H1 (cell line): Measurements from ENCODE around the gene VASH1. TPM values are rescaled to one million over a fixed set of nuclear protein-coding genes. Genes with fewer than 3 reads are reported as not detected.
A peak's percentile ranks its signal among the peaks of the same experiment; 100 is the strongest.

Experiments used
- CTCF ChIA-PET: fragments of 300-600 bp; sonication (Branson Sonifier 250); formaldehyde crosslinking; loops from one replicate; lab custom pipeline; 2021; ENCODE audit not compliant: partially characterized antibody; lab: Charles Lee
- POLR2A ChIA-PET: fragments of 300-600 bp; sonication (Branson Sonifier 250); formaldehyde crosslinking; loops from one replicate; lab custom pipeline; 2021; ENCODE audit warnings: inconsistent platforms; ENCODE audit not compliant: partially characterized antibody; lab: Charles Lee
- DNase-seq, 2 experiments: peaks; one replicate each; pipeline versions ENCODE4 v3.0.0 to v3.0.0-alpha.2; 2010 to 2022; ENCODE audit warnings: low spot score in 2 of 2, low read depth in 1 of 2, mixed read lengths in 1 of 2
- FAIRE-seq: peaks from 2 replicates; lab custom pipeline; 2011; peaks lifted over from hg19 to GRCh38; lab: Jason Lieb, UNC
- H2AFZ ChIP-seq: 2 replicates; pipeline ENCODE4 v1.8.1; 2012; ENCODE audit warnings: low read length, inconsistent platforms
- H2AK5ac ChIP-seq: 2 replicates; pipeline ENCODE4 v1.6.1; 2013; ENCODE audit warnings: low read depth, low read length
- H2BK120ac ChIP-seq: replicated peaks from 2 replicates; pipeline ENCODE3; 2013; ENCODE audit warnings: low read depth, low read length, inconsistent platforms
- H2BK12ac ChIP-seq: 2 replicates; pipeline ENCODE4 v1.6.1; 2013; ENCODE audit warnings: low read depth, low read length
- H2BK15ac ChIP-seq: 2 replicates; pipeline ENCODE4 v1.6.1; 2013; ENCODE audit warnings: low read length
- H2BK20ac ChIP-seq: 2 replicates; pipeline ENCODE4 v1.6.1; 2013; ENCODE audit warnings: low read length
- H2BK5ac ChIP-seq: 2 replicates; pipeline ENCODE4 v1.6.1; 2013; ENCODE audit warnings: low read depth, low read length
- H3K14ac ChIP-seq: 2 replicates; pipeline ENCODE4 v1.6.1; 2013; ENCODE audit warnings: inconsistent platforms; ENCODE audit not compliant: insufficient read length
- H3K18ac ChIP-seq: 2 replicates; pipeline ENCODE4 v1.6.1; 2013; ENCODE audit warnings: low read length; ENCODE audit errors: extremely low read depth
- H3K23ac ChIP-seq: 2 replicates; pipeline ENCODE4 v1.6.1; 2013; ENCODE audit warnings: inconsistent platforms; ENCODE audit not compliant: insufficient read length
- H3K23me2 ChIP-seq: 2 replicates; pipeline ENCODE4 v1.6.1; 2013; ENCODE audit warnings: low read depth, low read length
- H3K27ac ChIP-seq: 2 replicates; pipeline ENCODE4 v1.6.1; 2011; ENCODE audit warnings: low read depth, low read length, inconsistent platforms
- H3K27me3 ChIP-seq, 4 experiments: replicated peaks in 1 of 4; 1 replicate in 1 of 4; 2 replicates in 3 of 4; pipeline versions ENCODE4 v1.6.1 to v1.8.1; 2011 to 2013; ENCODE audit warnings: low read length in 3 of 4, mild to moderate bottlenecking in 3 of 4, inconsistent platforms in 2 of 4, mixed read lengths in 2 of 4, moderate library complexity in 1 of 4; ENCODE audit not compliant: control insufficient read depth in 3 of 4, insufficient read depth in 3 of 4; ENCODE audit errors: extremely low read depth in 1 of 4
- H3K36me3 ChIP-seq, 4 experiments: 2 replicates each; pipeline versions ENCODE4 v1.6.1 to v1.8.1; 2011 to 2013; ENCODE audit warnings: mild to moderate bottlenecking in 4 of 4, low read length in 3 of 4, moderate library complexity in 2 of 4, control low read depth in 1 of 4, inconsistent platforms in 1 of 4; ENCODE audit not compliant: insufficient read depth in 4 of 4, control insufficient read depth in 2 of 4
- H3K4ac ChIP-seq: replicated peaks from 2 replicates; pipeline ENCODE3; 2013; ENCODE audit warnings: low read length, low read depth, mixed read lengths, inconsistent platforms; ENCODE audit not compliant: insufficient read length
- H3K4me1 ChIP-seq, 4 experiments: replicated peaks in 1 of 4; 1 replicate in 1 of 4; 2 replicates in 3 of 4; pipeline versions ENCODE4 v1.6.1 to v1.8.1; 2011 to 2013; ENCODE audit warnings: low read length in 3 of 4, inconsistent platforms in 2 of 4, mixed read lengths in 1 of 4; ENCODE audit not compliant: insufficient read depth in 4 of 4, control insufficient read depth in 3 of 4
- H3K4me2 ChIP-seq, 2 experiments: 2 replicates each; pipeline versions ENCODE4 v1.6.1 to v1.8.1; 2011 to 2013; ENCODE audit warnings: low read depth in 2 of 2, low read length in 2 of 2, control low read depth in 1 of 2, inconsistent platforms in 1 of 2, mild to moderate bottlenecking in 1 of 2; ENCODE audit not compliant: insufficient read depth in 1 of 2
- H3K4me3 ChIP-seq, 4 experiments: fragments of 200-600, 300-600 bp in 1 of 4; sonication (generic), shearing (Covaris generic), sonication (Bioruptor Twin) in 1 of 4; 2 replicates each; pipeline versions ENCODE4 v1.5.1 to v1.8.1; 2011 to 2016; ENCODE audit warnings: low read length in 4 of 4, low read depth in 3 of 4, control low read depth in 2 of 4, inconsistent platforms in 2 of 4, mild to moderate bottlenecking in 2 of 4, mixed read lengths in 1 of 4, moderate library complexity in 1 of 4; ENCODE audit not compliant: insufficient read depth in 2 of 4; ENCODE audit errors: extremely low read depth in 1 of 4
- H3K56ac ChIP-seq: replicated peaks from 2 replicates; pipeline ENCODE3; 2013; ENCODE audit warnings: low read depth, mild to moderate bottlenecking, mixed read lengths, low read length, inconsistent platforms; ENCODE audit not compliant: insufficient read length
- H3K79me1 ChIP-seq: 2 replicates; pipeline ENCODE4 v1.6.1; 2013; ENCODE audit warnings: low read depth, low read length, control low read depth
- H3K79me2 ChIP-seq, 2 experiments: 2 replicates each; pipeline versions ENCODE4 v1.6.1 to v1.8.1; 2012 to 2013; ENCODE audit warnings: low read length in 2 of 2, mild to moderate bottlenecking in 2 of 2, inconsistent platforms in 1 of 2; ENCODE audit not compliant: insufficient read depth in 2 of 2, control insufficient read depth in 1 of 2
- H3K9ac ChIP-seq, 4 experiments: replicated peaks in 1 of 4; 1 replicate in 1 of 4; 2 replicates in 3 of 4; pipeline versions ENCODE4 v1.6.1 to v1.8.1; 2011 to 2013; ENCODE audit warnings: low read depth in 3 of 4, low read length in 3 of 4, control low read depth in 2 of 4, mild to moderate bottlenecking in 2 of 4, moderate library complexity in 2 of 4, inconsistent platforms in 1 of 4; ENCODE audit errors: extremely low read depth in 1 of 4
- H3K9me3 ChIP-seq, 2 experiments: 2 replicates each; pipeline versions ENCODE4 v1.6.1 to v1.8.1; 2012 to 2013; ENCODE audit warnings: mild to moderate bottlenecking in 2 of 2, moderate library complexity in 2 of 2, control low read depth in 1 of 2, inconsistent platforms in 1 of 2, low read depth in 1 of 2, low read length in 1 of 2, mixed read lengths in 1 of 2; ENCODE audit not compliant: insufficient read depth in 2 of 2
- H4K20me1 ChIP-seq, 2 experiments: replicated peaks in 1 of 2; 2 replicates each; pipeline versions ENCODE3 to v1.8.1; 2011 to 2013; ENCODE audit warnings: inconsistent platforms in 2 of 2, low read length in 2 of 2, mild to moderate bottlenecking in 1 of 2; ENCODE audit not compliant: insufficient read depth in 2 of 2, control insufficient read depth in 1 of 2
- H4K5ac ChIP-seq: 2 replicates; pipeline ENCODE4 v1.6.1; 2013; ENCODE audit warnings: low read length, low read depth, mixed read lengths, inconsistent platforms; ENCODE audit not compliant: insufficient read length
- H4K8ac ChIP-seq: 2 replicates; pipeline ENCODE4 v1.8.0; 2013; ENCODE audit warnings: mild to moderate bottlenecking, moderate library complexity, low read length, inconsistent platforms; ENCODE audit not compliant: insufficient read depth; ENCODE audit errors: extremely low read depth
- H4K91ac ChIP-seq: replicated peaks from 2 replicates; pipeline ENCODE3; 2013; ENCODE audit warnings: low read length, mixed read lengths, inconsistent platforms; ENCODE audit not compliant: insufficient read length
- CBX5 ChIP-seq: fragments of 300-800, 300-1000 bp; sonication (generic); IDR thresholded peaks from 2 replicates; pipeline ENCODE4 v1.7.1; 2016; ENCODE audit warnings: antibody characterized with exemption, low read length, low read depth
- EGR1 ChIP-seq: IDR thresholded peaks from 2 replicates; pipeline ENCODE4 v1.6.1; 2011; ENCODE audit warnings: low read depth, low read length, borderline replicate concordance
- FOSL1 ChIP-seq: IDR thresholded peaks from 2 replicates; pipeline ENCODE4 v1.6.1; 2011; ENCODE audit warnings: mild to moderate bottlenecking, low read depth, low read length, moderate library complexity; ENCODE audit not compliant: insufficient read depth
- GABPA ChIP-seq: IDR thresholded peaks from 2 replicates; pipeline ENCODE4 v1.6.1; 2011; ENCODE audit warnings: mild to moderate bottlenecking, low read length, moderate library complexity, borderline replicate concordance; ENCODE audit not compliant: insufficient read depth
- KDM5A ChIP-seq: fragments of 200-600 bp; IDR thresholded peaks from 2 replicates; pipeline ENCODE4 v1.7.1; 2012; ENCODE audit warnings: mild to moderate bottlenecking, low read length, inconsistent platforms, mixed read lengths
- POLR2AphosphoS5 ChIP-seq: IDR thresholded peaks from 2 replicates; pipeline ENCODE4 v1.6.1; 2011; ENCODE audit warnings: low read depth, low read length
- POU5F1 ChIP-seq: IDR thresholded peaks from 2 replicates; pipeline ENCODE4 v1.6.1; 2011; ENCODE audit warnings: low read depth, mild to moderate bottlenecking, low read length, moderate library complexity
- RBBP5 ChIP-seq: IDR thresholded peaks from 2 replicates; pipeline ENCODE4 v1.7.1; 2012; ENCODE audit warnings: low read depth, mild to moderate bottlenecking, inconsistent platforms, low read length, moderate library complexity, borderline replicate concordance
- SRF ChIP-seq: IDR thresholded peaks from 2 replicates; pipeline ENCODE4 v1.6.1; 2011; ENCODE audit warnings: mild to moderate bottlenecking, low read depth, low read length, moderate library complexity
- TBP ChIP-seq: IDR thresholded peaks from 2 replicates; pipeline ENCODE4 v1.6.1; 2011; ENCODE audit warnings: low read depth, low read length, improper control_type of control experiment
- TEAD4 ChIP-seq: IDR thresholded peaks from 2 replicates; pipeline ENCODE4 v1.6.1; 2012; ENCODE audit warnings: low read depth, low read length, inconsistent platforms, mixed read lengths
- WGBS, 2 experiments: shearing (Covaris generic) in 1 of 2; methylation state at CpG; one replicate each; pipeline versions ENCODE4 v1.1.6 to v1.1.7; 2013 to 2015; ENCODE audit warnings: low lambda C conversion rate in 2 of 2, mixed read lengths in 2 of 2, inconsistent platforms in 1 of 2, low coverage in 1 of 2, missing lambda C conversion rate in 1 of 2; ENCODE audit not compliant: insufficient replicate concordance in 2 of 2, insufficient coverage in 1 of 2, insufficient read length in 1 of 2; ENCODE audit errors: extremely low coverage in 1 of 2, missing lambda C conversion rate in 1 of 2; 5-methylcytosine and 5-hydroxymethylcytosine counted together
- polyA plus RNA-seq, 7 experiments: library from polyadenylated mRNA; depleted of rRNA in 3 of 7; stranded (reverse) in 5 of 7; unstranded in 2 of 7; fragments of >200 nt in 5 of 7; fragments of 200-250 nt in 2 of 7; gene quantifications; 1 replicate in 5 of 7; 2 replicates in 1 of 7; 4 replicates in 1 of 7; pipeline versions ENCODE4 v1.2.1 to v1.2.3, GENCODE V29; 2011 to 2013; ENCODE audit warnings: missing spikeins in 2 of 7, mixed read lengths in 2 of 7
- total RNA-seq: library from RNA; stranded (reverse); fragmentation: NEBNext Ultra II Directional; extraction: Animal tissue kit (Norgen Biotek cat#: 25700); gene quantifications from 2 replicates; pipeline ENCODE4 v1.2.1, GENCODE V29; 2021

VASH1 gene
- total and polyA plus RNA-seq, 2 of the 8 experiments (the other 6 are each of a cell fraction or from before 2014, with no cell fraction given) = 3.1 to 6.4 TPM

DNA sequence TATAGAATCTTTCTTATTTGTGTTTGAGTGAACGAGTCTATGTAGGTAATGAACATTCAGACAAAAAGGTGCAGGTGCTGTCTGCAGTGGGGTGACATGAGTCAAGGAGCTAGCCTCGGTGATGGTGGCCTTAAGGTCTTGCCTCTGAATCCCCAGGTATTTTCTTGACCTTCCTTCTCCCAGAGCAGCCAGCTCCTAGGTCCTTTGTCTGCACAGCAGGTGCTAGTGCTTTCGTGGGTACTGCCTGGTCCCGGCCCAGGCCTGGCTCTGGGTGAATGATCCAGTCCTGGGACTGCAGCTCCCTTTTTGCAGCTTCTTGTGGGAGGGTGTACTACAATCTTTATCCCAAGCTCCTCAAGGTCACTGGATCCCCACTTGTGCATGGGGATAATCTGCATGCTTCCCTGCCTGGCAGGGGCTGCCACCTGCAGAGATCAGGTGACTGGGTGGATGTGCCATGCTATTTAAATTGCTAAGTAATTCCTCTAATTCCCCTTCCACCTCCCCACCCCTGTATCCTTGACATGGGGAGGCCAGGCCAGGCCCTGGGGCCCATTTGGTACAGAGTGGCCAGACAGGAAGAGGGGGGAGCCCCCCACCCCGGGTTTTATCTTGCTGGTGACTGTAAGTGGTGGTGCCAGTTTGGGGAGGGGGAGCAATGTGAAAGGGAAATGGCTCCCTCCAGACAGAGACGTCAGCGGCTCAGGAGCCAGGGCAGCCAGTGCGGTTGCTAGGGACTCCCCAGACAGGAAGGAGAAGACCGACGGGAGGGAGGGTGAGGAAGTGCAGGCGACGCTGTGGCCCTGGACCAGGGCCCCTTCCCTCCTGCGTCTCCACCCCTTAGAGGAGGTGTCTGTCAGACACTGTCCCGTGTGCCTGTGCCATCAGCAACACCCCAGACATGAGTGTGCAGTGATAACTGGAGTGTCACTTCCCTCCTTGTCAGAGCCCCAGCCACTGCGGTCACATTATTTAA, 6.7 kb downstream of the VASH1 start:
- peak in 1 of 2 experiments; percentile 71 for DNase-seq
- H3K4ac ChIP-seq = no peak overlapping the region
- peak overlapping the region; percentile 72; the same call in 1 of the 2 replicates for H2BK20ac ChIP-seq
- peak overlapping the region in 1 of 4 experiments; percentile 30; a peak in 3 of 8 replicates for H3K4me3 ChIP-seq
- H4K91ac ChIP-seq = peak overlapping the region; percentile 96
- H3K79me1 ChIP-seq = no peaks in the 10 kb centered on the region
- H2AK5ac ChIP-seq = 0 out of 2 replicates have a peak overlapping the region, but pooled peaks have one; percentile 43
- no peaks in the 10 kb centered on the region for H4K20me1 ChIP-seq
- H3K27ac ChIP-seq = no peak overlapping the region
- no peak overlapping the region; the same call in 1 of the 2 replicates for H3K18ac ChIP-seq
- no peak overlapping the region for H3K56ac ChIP-seq
- H3K4me1 ChIP-seq = peaks cover 0 to 22% (median 19%) of the 10 kb centered on the region in 4 experiments; a peak in 5 of 7 replicates
- no peaks in the 10 kb centered on the region for H3K36me3 ChIP-seq
- H3K23ac ChIP-seq = no peak overlapping the region
- H3K23me2 ChIP-seq = no peaks in the 10 kb centered on the region; the same call in 1 of the 2 replicates
- no peaks in the 10 kb centered on the region; a peak in 1 of 4 replicates for H3K9me3 ChIP-seq
- H2BK5ac ChIP-seq = peak overlapping the region; percentile 82; the same call in 1 of the 2 replicates
- peaks cover 4 to 15% (median 13%) of the 10 kb centered on the region in 4 experiments for H3K27me3 ChIP-seq
- peak overlapping the region; percentile 75; the same call in 1 of the 2 replicates for H2BK12ac ChIP-seq
- H3K9ac ChIP-seq = no peak overlapping the region
- no peak overlapping the region for H3K14ac ChIP-seq
- H3K4me2 ChIP-seq = peak overlapping the region; percentile 28 to 50; a peak in 3 of 4 replicates
- peak overlapping the region; percentile 81; the same call in 1 of the 2 replicates for H2BK15ac ChIP-seq
- POLR2A ChIA-PET = interaction anchor here (0.8 to 2.8 kb wide), 6 partner anchors 9 to 48 kb away, joined by 3 to 11 read pairs (median 3); no protein-coding TSS in a partner anchor
- no peak for FAIRE-seq
- no peak overlapping the region for H2AFZ ChIP-seq
- H2BK120ac ChIP-seq = peak overlapping the region; percentile 86
- CTCF ChIA-PET = interaction anchor here (0.6 to 9.2 kb wide), 5 partner anchors 9 to 57 kb away, joined by 3 to 128 read pairs (median 3); no protein-coding TSS in a partner anchor
- 35% methylated on average over 15 of the region's 15 CpGs; no CpG with 5 or more reads in 1 of the 2 experiments for WGBS, 2 experiments
- H3K79me2 ChIP-seq = no peaks in the 10 kb centered on the region
- H4K5ac ChIP-seq = no peak overlapping the region
- no peak overlapping the region for H4K8ac ChIP-seq
- no peak for TF ChIP-seq TEAD4
- no peak for TF ChIP-seq CBX5
- no peak for TF ChIP-seq KDM5A
- peak; percentile 50; the same call in 1 of the 2 replicates for TF ChIP-seq EGR1
- no peak for TF ChIP-seq RBBP5
- TF ChIP-seq SRF = no peak
- no peak for TF ChIP-seq GABPA
- no peak for TF ChIP-seq FOSL1
- no peak for TF ChIP-seq POLR2AphosphoS5
- no peak for TF ChIP-seq POU5F1
- TF ChIP-seq TBP = no peak
